Measurements from ENCODE around the gene LMAN2L. TPM values are rescaled to one million over a fixed set of nuclear protein-coding genes. Genes with fewer than 3 reads are reported as not detected.

Gene LMAN2L
- total RNA-seq, 2 donors from 2014 or later: 9.1 to 12.8 TPM

- H3K9me3 ChIP-seq: no peaks in the 10 kb centered on the region
- TF ChIP-seq, protein P1, sequence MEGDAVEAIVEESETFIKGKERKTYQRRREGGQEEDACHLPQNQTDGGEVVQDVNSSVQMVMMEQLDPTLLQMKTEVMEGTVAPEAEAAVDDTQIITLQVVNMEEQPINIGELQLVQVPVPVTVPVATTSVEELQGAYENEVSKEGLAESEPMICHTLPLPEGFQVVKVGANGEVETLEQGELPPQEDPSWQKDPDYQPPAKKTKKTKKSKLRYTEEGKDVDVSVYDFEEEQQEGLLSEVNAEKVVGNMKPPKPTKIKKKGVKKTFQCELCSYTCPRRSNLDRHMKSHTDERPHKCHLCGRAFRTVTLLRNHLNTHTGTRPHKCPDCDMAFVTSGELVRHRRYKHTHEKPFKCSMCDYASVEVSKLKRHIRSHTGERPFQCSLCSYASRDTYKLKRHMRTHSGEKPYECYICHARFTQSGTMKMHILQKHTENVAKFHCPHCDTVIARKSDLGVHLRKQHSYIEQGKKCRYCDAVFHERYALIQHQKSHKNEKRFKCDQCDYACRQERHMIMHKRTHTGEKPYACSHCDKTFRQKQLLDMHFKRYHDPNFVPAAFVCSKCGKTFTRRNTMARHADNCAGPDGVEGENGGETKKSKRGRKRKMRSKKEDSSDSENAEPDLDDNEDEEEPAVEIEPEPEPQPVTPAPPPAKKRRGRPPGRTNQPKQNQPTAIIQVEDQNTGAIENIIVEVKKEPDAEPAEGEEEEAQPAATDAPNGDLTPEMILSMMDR (IDR thresholded peaks at IDR 0.05): no peak
- H3K4me1 ChIP-seq (ENCODE audit: control insufficient read depth in 1 of 2, low read depth in 2 of 2): peaks cover 0 to 8% of the 10 kb centered on the region in 2 donors
- no peak overlapping the region for H3K27ac ChIP-seq
- no peaks in the 10 kb centered on the region for H3K27me3 ChIP-seq (replicated peaks; ENCODE audit: insufficient read depth)
- no peak overlapping the region for H3K4me3 ChIP-seq
- H3K36me3 ChIP-seq: no peaks in the 10 kb centered on the region
- DNase-seq (ENCODE audit: low spot score) (no peak), ATAC-seq (ENCODE audit: insufficient number of reproducible peaks, low FRiP score, low read depth) (no peak)
Observed at GRCh38 chr2:96687266-96687665, 52.6 kb downstream of the LMAN2L start.

- no peaks in the 10 kb centered on the region for H3K27me3 ChIP-seq (replicated peaks; ENCODE audit: insufficient read depth)
- peaks cover under 1 to 8% of the 10 kb centered on the region in 2 donors for H3K4me1 ChIP-seq (ENCODE audit: control insufficient read depth in 1 of 2, low read depth in 2 of 2)
- no peaks in the 10 kb centered on the region for H3K36me3 ChIP-seq
- DNase-seq (ENCODE audit: low spot score): no peak
- no peak overlapping the region for H3K27ac ChIP-seq
- H3K9me3 ChIP-seq: no peaks in the 10 kb centered on the region
- ATAC-seq (ENCODE audit: insufficient number of reproducible peaks, low FRiP score, low read depth): no peak
- TF ChIP-seq, protein P1 (IDR thresholded peaks at IDR 0.05): no peak
- no peak overlapping the region for H3K4me3 ChIP-seq
Observed at GRCh38 chr2:96685577-96686459, 54.0 kb downstream of the LMAN2L start.

GRCh38 chr2:96684883-96685576 is 54.8 kb downstream of the LMAN2L start:
- Histone ChIP-seq H3K4me1 (ENCODE audit: control insufficient read depth in 1 of 2, low read depth in 2 of 2) (peaks cover 7 to 15% of the 10 kb centered on the region in 2 donors), H3K36me3 (no peaks in the 10 kb centered on the region), H3K9me3 (no peaks in the 10 kb centered on the region), H3K4me3 (no peak overlapping the region), H3K27ac (no peak overlapping the region), H3K27me3 (replicated peaks; ENCODE audit: insufficient read depth) (no peaks in the 10 kb centered on the region)
- ATAC-seq (ENCODE audit: insufficient number of reproducible peaks, low FRiP score, low read depth) (no peak), DNase-seq (ENCODE audit: low spot score) (no peak)
- TF ChIP-seq, protein P1 (IDR thresholded peaks at IDR 0.05): no peak

DNA sequence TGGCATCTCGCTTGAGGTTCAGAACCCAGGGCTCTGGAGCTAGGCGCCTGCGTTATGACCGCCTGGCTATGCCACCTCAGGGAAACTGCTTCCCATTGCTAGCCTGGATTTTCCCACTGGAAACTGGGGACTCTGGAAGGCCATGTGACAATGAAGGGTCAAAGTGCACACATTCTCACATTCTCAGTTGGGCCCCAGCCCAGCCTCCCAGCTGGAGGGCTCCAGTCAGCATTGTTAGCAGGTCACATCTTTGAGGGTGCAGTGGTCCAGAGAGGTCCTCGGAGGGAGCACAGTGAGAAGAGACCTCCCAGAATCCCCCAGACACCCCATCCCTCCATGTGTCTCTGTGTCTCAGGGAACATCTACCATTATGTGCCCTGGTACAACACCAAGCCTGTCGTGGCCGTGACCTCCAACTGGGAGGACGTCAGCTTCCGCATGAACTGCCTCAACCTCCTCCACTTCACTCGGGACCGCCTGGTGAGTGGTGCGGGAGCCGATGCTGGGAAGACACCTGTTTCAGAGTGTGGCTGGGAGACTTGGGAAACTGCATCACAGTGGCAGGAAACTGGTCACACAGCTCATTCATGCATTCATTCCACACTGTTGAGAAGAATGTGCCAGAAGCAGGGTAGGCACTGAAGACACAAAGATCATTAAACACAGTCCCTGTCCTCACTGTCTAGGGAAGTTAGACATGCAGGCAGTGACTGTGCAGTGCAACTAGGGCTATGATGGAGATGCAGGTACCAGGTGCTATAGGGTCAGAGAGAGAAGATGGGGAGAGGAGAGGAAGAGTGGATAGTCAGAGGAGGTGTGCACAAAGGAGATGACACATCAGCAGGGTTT is 55.7 kb downstream of the LMAN2L start:
- H3K4me1 ChIP-seq (ENCODE audit: control insufficient read depth in 1 of 2, low read depth in 2 of 2): peaks cover 11 to 23% of the 10 kb centered on the region in 2 donors
- DNase-seq (ENCODE audit: low spot score): no peak
- no peak for ATAC-seq (ENCODE audit: insufficient number of reproducible peaks, low FRiP score, low read depth)
- H3K27ac ChIP-seq: no peak overlapping the region
- no peak overlapping the region for H3K4me3 ChIP-seq
- no peaks in the 10 kb centered on the region for H3K36me3 ChIP-seq
- no peaks in the 10 kb centered on the region for H3K27me3 ChIP-seq (replicated peaks; ENCODE audit: insufficient read depth)
- TF ChIP-seq, protein P1 (IDR thresholded peaks at IDR 0.05): no peak
- no peaks in the 10 kb centered on the region for H3K9me3 ChIP-seq
